Fibroblast of skin of left quadriceps (primary cell): ENCODE measurements around the gene MEN1.
"Not testable (repeated sequence)": the region's sequence is repeated elsewhere in the genome, so short reads cannot be mapped to it uniquely, and the experiment has no call there.

Experiments
- DNase-seq, 2 experiments: peaks; one replicate each; pipeline ENCODE4 v3.0.0-alpha.2; 2013; ENCODE audit warnings: low read depth in 2 of 2

Gene MEN1

GRCh38 chr11:64845776-64846129, 35.4 kb upstream of the MEN1 start:
- not testable (repeated sequence) for DNase-seq

DNA sequence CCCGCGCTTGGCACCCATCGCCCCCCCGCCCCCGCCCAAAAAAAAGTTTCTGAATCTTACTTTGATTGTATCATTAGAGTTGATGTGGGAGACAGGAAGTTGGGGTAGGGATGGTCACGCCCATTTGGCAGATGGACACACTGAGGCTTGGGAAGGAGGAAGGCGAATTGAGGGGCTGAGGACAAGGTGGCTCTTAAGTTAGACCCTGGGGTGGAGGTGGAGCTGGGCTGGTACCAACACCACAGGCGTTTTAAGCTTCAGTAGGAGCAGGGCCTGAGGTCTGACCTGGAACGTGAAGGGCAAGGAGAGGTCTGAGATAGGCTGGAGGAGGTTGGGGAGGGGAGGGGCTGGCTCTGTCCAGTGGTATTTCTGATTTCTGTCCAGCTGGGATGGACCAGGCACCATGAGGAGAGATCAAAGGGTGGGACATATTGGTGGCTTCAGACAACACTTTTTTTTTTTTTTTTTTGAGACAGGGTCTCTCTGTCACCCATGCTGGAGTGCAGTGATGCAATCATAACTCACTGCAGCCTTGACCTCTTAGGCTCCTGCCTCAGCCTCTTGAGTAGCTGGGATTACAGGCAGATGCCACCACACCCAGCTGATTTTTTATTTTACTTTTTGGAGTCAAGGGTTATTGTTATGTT, 34.9 kb upstream of the MEN1 start:
- no peak for DNase-seq

DNA sequence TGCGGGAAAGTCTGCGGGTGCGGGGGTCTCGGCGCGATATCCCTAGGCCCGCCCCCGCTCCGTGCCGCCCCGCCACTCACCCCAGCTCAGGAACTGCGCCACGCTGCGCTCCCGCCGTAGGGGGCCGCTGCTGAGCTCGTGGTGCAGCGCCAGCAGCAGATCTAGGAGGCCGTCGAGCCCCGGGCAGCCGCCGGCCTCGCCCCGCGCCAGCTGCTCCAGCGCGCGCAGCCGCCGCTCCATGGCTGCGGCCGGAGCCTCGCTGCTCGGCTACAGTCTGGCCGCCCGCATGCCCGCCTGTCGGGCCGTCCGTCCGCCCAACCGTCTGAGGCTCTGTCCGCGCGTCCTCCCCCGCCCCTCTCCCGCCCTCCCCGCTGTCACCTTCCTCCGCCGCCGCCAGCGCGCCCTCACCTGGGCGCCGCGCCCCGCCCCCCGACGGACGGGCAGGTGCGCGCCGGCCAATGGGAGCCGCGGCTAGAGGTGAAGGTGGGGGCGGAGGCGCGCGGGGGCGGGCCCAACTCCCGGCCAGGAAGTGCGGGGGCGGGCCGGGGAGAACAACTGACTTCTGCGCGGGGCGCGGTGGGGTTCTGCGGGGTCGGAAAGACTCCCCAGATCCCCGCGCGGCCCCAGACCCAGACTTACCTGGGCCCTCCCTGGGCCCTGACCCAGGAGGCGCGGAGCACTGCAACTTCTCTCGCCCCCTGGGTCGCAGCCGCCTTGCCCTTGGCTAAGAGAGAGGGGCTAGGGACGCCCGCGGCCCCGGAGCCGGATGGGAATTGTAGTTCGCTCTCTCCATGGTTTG, 34.2 kb upstream of the MEN1 start, which contains the start of gene CDC42BPG:
TSS of gene CDC42BPG (minus strand) at position 324 of the 799 bp plus-strand sequence. CDS start at position 240, 84 bp downstream.
- DNase-seq: peak in 1 of 2 experiments; percentile 17

DNA sequence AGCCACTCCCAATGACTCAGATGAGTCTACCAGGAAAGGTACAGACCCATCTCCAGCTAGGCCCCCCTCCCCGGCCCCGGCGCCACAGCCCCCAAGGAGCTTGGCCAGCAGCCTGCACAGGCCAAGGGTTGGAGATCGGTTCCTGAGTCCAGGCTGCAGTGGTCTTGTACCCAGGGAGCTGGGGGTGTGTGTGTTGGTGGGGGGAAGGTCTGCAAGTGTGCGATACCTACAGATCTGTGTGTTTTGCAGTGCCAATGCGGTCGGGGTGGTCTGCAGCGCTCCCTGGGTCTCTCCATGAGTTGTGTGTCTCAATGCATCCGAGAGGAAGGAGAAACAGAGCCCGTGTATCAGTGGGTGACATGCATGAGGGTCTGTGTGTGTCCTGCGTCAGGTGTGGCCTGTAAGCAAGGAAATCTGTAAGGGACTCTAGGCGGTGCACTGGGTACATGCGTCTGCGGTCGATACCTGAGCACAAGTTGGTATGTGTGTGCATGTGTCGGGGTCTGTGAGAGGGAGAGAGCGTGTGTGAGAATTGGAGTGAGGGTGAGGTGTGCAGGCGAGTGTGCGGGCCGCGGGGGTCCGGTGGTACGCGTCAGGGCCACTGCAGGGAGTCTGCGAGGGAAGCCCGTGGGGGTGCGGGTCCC, 33.5 kb upstream of the MEN1 start:
- DNase-seq: no peak

DNA sequence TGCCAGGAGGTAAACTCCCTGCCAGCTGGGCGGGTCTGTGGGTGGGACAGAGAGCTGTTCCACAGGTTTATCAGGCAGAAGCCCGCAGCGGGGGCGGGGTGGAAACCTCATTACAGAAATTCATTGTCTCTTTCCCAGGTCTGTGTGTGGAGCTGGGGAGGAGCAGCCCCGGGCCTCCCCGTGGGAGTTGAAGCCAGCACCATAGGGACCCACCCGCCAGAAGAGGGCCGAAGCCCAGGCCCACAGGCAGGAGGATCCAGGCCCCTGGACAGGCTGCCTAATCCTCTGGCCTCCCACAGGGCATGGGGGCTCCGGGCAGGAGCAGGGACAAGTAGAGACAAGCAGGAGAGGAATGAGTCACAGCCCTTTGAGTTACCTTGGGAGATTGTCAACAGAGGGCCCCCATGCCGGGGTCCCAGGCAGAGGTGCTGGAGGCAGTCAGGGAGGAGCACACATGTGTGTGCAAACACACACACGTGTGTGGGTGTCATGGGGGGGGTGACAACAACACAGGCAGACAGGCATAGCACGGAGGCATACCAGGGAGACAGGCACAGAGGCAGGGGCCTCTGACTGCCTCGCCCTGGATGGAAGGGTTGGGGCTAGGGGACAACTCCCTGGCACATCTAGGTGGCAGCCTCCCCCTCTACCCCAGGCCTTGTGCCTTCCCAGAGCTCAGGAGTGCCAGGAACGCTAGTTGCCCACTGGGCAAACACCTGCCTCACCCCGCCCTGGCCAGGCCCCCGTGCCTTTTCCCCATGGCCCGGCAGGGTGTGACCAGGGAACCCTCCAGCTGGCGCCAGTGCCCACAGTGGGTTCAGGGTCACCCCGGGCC, 32.7 kb upstream of the MEN1 start:
- no peak for DNase-seq

DNA sequence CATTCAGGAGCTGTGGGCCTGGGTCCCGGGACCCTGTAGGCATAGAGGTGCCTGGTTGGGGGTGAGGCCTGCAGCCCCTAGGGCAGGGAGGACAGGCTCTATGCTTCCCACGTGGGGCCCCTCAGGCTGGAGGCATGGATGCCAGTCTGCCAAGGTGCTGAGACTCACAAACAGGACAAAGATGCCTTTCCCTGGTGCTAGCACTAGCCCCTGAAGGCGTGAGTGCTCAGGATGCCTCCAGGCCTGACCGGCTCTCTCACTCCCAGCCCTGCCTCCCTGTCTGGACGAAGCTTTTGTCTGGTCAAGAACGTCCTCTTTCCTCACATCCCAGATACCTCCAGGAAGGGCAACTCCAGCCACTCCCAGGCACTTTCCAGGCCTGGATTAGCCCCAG, 32.0 kb upstream of the MEN1 start:
- no peak for DNase-seq

GRCh38 chr11:64841592-64842365, 31.4 kb upstream of the MEN1 start:
- DNase-seq: no peak

DNA sequence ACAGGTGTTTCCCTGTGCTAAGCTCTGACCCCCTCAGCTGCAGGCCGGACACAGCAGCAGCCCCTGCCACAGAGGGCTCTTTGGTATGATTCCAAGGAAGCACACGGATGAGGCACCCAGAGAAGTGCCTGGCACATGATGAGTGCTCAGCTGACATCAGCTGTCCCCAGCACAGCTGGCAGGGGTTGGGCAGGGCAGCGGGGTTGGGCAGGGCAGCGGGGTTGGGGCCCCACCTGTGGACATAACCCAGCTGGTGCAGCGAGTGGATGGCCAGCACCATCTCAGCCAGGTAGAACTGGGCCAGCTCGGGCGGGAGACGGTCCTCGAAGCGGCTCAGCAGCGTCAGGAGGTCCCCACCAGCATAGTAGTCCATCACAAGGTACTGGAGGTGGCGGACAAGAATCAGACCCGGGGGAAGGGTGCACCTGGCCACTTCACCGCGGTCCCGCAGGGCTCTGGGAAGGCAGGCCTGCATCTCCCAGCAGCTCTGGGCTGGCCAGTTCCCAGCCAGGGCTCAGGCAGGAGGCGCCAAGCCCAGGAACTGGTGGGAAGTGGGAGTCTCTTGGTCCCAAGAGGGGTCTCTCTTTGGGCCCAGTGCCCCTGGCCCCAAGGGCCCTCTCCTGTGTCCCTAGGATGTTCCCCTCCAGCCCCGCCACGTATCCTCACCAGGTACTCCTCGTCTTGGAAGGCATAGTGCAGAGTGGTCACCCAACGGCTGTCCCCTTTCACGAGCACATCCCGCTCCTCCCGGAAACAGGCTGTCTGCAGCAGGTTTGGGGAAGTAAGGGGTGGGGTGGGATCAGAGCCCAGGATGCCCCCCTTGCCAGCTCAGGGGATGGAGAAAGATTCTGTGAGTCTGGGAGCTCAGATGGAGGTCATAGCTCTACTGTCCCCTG, 29.8 kb upstream of the MEN1 start:
- no peak for DNase-seq

DNA sequence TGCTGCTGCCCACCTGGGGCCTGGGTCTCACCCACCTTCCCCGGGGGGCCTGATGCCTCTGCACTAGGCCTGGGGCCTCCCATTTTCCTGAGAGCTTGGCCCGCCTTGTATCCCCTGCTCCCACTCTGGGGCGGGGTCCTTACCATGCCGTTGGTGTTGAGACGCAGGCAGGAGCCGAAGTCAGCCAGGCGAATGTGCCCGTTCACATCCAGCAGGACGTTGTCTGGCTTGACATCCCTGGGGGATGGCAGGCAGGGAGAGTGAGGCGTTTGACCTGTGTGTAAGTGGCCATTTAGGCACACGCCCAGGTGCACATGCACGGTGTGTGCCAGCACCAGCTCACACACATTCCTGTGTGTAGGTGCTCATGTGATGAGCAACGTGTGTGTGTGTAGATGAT, 29.0 kb upstream of the MEN1 start:
- DNase-seq: no peak

DNA sequence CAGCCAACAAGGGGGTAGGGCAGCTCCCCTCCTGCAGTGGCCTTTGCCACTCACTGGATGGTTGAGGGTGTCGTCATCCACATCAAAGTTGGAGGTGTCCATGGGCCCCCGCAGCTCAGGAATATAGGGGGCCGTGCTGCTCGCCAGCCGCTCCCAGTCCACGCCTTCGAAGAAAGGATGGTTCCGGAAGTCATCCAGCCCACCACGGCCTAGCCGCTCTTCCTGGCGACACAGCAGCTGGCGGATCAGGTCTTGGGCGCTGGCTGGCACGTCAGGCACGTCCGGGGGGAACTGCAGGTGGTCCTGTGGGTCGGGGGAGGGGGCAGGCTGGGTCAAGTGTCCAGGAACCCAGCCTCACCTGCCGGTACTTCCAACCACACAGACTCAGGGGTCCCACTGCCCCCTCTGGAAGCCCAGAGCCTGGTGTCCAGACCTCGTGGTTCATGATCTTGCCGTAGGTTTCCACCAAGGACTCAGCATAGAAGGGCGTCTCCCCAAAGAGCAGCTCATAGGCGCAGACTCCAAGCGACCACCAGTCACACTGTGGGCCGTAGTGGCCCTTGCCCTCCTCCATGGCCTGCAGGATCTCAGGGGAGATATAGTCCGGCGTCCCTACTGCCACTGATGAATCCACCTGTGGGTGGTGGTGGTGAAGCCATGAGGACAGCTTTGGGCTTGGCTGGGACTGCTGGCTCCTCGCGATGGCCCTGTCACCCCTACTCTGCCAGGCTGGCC, 28.4 kb upstream of the MEN1 start:
- no peak for DNase-seq

DNA sequence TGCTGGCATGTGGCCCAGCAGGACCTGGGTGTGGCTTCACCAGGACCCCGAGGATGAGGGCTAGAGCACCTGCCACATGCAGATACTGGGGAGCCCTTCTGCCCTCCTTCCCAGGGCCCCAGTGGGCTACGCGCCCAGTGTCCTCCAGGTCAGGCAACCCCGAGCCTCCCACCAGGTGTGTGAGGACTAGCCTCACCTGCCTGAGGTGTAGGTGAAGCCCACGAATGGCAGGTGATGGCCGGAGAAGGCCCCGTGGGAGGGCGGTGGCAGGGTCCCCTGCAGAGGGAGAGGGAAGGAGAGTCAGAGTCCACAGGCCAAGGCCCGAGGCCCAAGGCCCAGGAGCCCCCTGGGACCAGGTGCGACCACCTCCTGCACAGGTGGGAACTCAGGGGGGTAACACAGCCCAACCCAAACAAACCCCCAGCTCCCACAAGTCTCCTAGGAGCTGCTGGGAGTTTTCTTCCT, 27.6 kb upstream of the MEN1 start:
- no peak for DNase-seq

- no peak for DNase-seq
Observed at GRCh38 chr11:64836448-64837072, 26.2 kb upstream of the MEN1 start.

- no peak for DNase-seq
Observed at GRCh38 chr11:64835616-64836447, 25.5 kb upstream of the MEN1 start.

DNA sequence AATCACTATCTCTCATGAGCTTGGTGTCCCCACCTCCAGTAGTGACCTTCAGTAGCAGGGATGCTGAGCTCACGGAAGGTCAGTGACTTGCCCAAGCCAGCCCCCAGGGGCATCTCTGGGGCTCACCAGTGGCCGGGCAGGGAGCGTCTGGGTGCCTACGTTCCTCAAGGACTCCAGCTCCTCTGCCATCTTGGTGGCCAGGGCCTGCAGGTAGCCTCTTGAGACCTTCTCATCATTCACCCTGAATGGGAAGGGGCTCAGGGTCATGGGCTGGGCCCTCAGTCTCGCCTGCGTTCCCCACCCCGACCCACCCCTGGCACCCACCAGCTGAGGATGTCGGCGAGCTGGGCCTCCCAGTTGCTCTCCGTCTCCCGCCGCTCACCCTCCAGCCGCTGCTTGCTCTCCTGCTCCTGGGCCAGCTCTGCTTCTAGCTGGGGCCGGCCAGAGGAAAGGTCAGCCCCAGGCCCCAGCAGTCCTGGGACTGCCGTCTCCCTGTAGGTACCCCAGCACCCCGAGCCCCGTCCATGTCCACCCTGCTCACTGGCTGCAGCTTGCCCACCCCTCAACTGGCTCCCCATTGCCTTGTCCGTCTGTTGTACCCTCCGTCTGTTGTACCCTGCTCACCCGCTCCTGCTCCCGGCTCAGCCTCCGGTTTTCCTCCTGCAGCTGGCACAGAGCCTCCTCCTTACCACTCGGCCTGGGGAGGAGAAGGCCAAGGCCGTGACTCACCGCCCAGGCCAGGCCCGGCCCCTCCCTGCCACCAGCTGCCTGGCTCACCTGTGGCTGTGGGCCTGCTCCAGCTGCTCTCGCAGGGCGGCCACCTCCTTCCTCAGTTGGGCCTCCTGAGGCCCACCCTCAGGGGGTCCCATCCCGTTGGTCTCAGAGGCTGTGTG, 24.6 kb upstream of the MEN1 start:
- no peak for DNase-seq

DNA sequence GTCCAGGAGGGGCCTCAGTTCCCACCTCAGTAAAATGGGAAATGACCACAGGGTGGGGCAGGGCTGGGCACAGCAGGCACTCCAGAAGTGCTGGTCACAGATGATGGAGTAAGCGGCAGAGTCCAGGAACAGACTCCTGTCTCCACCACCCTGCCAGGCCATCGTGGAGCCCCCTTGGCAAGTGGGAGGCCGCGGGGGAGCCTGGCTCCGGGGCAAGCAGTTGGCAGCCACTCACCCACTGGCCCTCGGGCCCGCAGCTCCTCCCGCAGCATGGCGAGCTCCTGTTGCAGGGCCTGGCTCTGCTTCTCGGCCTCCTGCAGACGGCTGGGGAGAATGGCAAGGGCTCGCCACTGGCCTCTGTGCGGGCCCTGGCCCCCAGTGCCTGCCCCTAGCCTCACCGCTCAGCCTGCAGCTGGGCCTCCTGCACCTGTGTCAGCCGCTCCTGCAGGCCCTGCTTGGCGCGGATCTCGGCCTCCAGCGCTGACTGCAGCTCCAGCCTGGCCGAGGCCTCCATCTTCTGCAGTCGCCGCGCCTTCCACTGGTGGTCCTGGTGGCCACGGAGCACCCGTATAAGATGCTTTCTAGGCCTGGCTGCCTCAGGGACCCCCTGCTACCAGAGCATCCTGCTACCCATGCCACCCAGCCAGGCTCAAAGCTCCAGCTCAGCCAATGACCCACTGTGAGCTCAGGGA, 23.8 kb upstream of the MEN1 start:
- no peak for DNase-seq

DNA sequence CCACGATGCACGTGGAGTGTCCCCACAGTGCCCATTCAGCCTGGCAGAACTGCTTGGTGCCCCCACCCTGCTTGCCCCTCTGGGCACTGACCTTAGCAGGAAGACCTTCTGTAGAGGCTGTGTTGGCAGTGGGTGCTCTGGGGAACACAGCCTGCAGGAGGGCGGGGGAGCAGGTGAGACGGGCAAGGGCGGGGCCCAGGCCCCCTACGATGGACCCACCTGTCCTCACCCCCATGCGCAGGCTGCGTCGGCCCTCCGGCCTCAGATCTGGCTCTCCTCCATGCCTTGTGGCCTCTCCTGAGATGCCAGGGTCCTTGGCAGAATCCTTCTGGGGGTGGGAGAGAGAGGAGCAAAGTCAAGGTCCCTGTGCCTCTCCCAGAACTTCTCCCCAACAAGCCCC, 23.2 kb upstream of the MEN1 start:
- no peak for DNase-seq

DNA sequence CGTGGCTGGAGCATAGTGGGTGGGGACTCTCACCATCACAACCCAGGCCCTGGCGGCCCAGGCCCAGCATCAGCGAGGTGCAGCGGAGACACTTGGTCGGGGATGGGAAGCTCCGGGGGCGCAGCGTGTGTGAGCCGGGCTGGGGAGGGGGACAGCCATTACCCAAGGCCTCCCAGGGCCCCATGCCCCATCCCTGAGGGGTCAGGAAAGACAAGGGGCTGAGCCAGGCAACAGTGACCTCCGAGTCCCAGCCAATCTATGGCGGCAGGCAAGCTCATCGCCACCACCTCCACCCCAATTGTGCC, 22.8 kb upstream of the MEN1 start:
- no peak for DNase-seq
